GM19463 (cell line): ENCODE results near the gene SEMA5B.
A peak's percentile ranks its signal among the peaks of the same experiment; 100 is the strongest.

Experiments used
- ATAC-seq: cut with Tn5 transposase; IDR thresholded peaks from one replicate; pipeline ENCODE4 v1.9.1; 2021; ENCODE audit warnings: mild to moderate bottlenecking, moderate library complexity; ENCODE audit not compliant: unreplicated experiment

The SEMA5B gene

DNA sequence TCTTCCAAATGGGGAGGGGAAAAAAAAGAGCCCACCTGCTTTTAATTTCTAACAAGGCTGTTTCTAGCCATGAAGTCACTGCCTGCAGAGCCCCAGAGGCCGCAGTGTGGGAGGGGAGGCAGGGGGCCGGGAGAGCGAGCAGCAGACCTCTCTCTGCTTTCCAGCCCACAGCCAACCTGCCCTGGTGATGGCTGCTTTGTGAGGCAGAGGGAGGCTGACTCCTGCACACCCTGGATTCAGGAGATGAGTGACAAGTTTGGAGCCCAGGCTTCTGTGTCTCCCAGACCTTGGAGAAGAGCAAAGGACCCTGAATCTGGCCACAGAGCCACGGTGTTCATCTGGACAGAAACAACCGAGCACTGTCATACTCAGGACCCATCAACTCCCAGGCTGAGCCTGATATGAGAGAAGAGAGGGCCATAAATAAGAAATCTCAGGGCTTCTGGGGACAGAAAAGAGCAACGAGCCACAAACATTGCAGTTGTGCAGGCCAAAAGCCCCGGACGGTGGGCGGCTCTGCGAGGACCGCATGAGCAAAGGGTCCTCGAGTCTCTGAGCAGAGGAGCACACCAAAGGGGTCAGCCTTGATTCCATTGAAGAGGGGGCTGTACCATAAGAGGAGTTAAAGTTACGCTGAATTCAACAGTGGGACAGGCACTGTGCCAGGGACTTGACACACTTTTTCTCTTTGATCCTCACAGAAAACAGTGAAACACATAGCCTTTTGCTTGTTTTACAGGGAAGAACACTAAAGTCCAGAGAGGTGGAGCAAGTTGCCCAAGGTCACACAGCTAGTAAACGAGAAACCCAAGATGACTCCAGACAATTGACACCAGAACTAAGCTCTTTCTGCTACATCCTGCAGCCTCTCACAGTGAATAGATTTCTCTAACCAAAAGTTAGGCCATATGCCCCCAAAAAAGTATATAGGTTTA, 97.2 kb downstream of the SEMA5B start:
- ATAC-seq = no peak

DNA sequence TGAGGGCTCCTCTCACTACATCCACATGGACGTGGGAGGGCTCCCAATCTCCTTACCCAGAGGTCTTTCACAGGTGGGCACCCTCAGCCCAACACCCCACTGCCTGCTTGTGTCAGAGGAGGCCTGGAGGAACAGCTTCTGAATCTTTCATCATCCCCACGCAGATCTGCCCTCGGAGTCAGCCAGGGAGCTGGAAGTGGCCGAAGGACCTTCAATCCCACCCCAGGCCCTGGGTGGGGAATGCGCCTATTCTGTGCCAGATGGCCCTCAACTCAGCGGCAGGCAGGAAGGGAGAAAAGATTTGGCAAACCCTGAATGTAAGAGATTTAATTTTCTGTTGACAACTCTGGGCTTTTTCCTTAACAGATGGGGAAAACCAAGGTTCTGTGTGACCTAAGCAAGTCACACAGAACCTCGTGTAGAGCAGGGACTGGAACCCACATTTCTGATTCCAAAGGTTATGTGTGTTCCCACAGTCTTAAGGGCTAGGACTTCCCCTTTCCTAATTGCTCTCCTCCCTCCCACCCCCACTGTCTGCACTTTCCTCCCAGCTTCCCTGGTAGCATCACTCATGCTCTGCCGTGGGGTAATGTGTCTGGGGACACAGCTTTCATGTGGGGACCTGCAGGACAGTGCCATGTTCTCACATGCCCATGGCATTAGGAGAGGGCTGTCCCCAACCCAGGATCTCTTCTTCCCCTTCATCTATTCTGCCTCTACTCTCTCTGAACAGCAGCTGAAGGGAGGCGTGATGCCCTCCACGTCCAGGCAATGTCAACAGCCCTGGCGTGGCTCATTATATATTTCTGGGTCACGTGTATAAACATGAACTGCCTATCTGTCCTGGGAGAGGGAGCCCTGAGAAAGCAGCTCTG, 98.1 kb downstream of the SEMA5B start:
- no peak for ATAC-seq

DNA sequence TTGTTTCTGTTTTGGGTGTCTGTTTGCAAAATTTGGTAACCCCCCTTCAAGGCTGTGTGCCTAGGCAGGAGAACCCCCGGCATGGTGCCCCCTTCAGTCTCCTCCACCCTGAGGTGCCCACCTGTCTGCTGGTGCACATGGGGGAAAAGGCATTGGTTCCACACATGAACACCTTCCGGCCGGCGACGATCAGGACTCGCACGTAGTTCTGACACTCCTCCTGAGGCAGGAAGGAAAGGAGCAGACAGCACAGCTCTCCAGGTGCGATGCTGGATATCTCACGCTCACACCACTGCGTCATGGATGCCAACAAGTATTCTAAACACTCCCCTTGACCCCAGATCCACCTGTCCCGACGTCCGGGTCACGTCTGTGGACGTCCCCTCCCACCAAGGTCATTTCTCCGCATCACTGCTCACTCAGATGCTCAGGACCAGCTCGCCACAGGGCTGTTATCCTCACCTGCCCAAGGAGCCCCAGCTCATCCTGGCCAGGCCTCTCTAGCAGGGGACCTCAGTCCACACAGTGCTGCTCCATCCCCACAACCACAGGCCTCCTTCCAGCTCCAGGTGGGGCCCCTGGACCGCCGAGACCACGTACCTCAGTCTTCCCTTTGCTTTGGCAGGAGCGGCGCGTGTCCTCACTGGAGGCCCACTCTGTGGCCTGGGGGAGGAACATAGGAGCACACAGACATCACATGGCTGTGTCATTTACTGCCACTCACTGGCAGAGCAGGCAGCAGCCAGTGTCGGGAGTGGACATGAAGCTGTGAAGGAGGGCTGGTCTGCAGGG, 99.0 kb downstream of the SEMA5B start:
- ATAC-seq = no peak

DNA sequence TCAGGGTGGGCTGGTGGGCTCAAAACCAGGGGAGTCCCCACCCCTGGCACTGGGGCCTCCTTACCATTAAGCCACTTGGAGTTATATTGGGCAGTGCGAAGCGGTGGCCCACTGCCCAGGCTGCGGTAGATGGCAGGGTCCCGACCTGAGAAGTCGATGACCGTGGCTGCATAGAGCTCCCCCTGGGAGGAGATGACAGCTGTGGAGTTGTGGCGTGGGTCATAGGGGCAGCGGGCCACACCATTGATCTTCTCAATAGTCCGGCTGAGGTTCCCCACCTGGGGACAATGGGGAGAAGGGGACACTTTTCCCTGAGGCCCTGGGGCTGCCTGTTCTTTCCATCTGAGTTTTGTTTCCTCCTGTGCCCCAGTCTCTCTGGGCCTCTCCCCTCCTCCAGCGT, 99.8 kb downstream of the SEMA5B start:
- no peak for ATAC-seq

DNA sequence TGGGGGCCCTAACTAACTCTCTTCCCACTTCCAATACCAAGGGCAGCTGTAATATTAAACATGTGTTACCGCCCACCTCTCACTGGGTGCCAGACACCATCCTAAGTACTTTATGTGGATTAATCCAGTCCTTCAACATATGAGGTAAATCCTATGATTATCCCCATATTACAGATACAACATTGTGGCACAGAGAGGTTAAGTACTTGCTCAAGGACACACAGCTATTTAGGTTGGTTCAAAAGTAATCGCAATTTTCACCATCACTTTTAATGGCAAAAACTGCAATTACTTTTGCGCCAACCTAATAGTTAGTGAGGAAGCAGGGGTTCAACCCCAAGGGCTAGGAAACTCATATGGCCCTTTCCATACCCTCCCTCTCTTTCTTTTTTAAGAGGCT, 100.8 kb downstream of the SEMA5B start:
- ATAC-seq = no peak

DNA sequence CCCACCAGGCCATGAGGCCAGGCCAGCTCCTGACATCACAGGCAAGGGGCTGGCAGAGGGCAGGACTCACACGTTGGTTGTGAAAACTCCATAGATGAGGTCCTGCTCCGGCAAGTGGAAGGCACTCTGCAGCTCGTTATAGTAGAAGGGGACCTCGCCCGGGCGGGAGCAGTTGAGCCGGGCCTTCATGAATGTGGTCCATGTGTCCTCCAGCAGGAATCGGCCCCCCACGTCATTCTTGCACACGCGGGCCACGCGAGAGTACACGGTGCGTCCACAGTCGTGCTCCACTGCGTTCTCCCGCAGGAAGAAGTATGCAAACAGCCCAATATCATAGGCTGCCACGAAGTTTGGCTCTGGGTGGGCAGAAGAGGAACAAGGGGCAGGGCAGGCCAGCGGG, 101.2 kb downstream of the SEMA5B start:
- no peak for ATAC-seq

DNA sequence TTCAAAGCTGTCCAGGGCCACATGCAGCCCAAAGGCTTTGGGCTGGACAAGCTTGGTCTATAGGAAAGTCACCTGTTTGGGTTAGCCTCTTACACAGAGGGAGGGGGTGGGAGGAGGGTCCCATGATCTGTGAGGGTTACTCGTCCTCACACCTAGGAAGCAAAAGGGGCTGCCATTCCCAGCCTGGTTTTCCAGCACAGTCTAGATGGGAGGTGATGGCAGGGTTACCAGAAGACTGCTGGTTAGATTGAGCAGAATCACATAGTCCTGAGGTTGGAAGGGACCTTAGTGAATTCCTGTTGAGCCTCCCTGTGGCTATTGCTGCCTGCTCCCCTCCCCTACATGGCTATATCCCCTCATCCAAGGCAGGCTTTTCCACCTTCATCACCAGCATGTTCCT, 101.8 kb downstream of the SEMA5B start:
- no peak for ATAC-seq

DNA sequence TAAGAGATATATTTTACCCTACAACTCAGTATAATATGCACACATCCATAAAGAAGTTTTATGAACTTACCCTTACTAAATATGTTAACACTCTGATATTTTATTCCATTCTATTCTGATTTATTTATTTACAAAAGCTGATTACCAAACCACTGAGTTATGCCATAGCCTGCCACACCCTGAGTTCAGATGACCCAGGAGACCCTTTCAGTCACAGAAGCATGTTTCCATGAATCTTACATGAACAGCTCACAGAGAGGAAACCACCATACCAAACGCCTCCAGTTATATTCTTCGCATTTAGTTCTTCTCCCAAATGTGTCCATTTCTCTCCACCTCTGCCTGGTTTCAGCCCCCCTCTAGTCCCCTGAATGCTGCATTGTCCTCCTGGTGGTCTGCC, 103.5 kb downstream of the SEMA5B start:
- no peak for ATAC-seq

DNA sequence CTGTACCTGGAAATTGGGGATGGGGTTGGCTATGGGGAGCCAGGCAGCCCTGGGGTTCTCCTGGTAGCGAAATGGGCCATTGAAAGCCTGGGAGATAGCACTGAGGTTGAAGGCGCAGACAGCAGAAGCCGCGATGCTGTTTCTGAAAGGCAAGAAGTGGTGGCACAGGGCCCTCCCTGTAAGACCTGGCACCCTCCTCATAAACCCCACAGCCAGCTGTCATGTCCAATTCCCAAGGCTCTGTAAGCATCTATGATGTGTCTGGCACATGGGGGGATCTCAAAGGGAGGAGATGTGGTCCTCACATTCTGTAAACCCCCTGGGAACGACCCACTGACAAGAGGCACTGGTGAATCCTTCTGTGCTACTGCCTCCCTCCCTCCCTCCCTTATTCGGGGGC, 104.0 kb downstream of the SEMA5B start:
- ATAC-seq = no peak

DNA sequence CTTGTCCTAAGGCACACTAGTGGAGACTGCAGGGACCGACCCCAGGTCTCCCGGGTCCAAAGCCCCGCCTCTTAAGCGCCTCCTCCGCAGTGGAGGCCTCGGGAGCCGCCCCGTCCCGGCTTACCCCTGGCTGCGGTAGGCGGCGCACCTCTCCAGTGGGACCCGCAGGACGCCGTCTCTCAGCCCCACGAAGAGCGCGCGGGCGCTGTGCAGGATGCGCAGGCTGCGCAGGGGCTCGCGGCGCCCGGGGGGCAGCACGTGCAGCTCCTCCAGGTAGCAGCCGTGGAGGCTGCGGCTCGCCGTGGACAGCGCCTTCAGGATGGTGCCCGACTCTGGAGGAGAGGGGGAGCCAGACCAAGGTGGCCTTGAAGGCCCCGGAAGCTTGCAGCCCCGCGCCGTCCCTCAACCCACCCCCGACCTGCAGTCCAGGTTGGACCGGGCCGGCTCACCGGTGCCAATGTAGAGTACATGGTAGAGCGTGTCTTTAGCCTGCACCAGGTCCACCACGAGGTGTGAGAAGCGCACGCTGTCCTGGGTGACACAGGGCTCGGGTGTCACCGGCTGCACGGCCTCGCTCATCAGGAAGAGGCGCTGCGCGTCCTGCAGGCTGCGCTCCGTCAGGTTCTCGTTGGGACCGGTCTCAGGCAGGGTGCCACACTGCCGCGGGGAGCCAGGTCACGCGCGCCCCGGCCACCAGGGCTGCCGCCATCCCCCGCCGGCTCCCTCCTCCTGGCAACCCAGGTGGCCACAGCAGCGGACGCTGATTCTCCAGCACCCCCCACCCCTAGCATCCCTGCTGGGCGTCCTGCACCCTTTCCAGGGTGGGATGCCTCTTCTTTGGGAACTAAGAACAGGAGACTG, 105.5 kb downstream of the SEMA5B start:
- ATAC-seq = peak; percentile 56

DNA sequence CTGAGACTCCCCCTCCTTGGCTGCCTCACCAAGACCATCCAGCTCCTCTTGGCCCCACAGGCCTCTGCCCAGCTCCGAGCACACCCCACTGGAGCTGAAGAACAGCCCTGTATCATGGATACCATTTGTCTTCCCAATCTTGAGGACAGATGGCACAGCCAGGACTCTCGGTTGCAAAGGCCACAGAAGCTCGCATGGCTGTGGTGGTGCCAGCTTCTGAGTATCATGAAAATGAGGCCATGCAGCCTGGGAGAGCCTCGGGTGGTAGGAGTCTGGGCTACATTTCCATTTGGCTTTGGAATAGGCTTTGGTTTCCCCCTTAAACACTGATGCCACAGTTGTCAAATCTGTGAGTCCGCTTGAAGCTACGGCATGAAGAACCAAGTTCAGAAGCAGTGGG, 106.6 kb downstream of the SEMA5B start:
- no peak for ATAC-seq

DNA sequence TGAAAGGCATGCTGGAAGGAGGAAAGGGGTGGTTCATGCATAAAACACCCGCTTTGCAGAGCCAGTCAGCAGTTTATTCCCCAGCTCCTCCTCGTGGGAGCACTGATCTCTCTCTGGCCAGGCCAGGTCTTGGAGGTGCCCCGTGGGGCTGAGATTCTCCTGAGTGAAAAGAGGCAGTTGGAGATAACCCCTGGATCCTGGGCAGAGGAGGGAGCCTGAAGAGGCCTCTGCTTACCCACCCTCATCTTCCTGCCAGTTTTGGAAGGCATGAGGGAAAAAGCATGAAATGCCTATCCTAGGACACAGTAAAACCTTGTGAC, 108.3 kb downstream of the SEMA5B start:
- ATAC-seq = no peak

DNA sequence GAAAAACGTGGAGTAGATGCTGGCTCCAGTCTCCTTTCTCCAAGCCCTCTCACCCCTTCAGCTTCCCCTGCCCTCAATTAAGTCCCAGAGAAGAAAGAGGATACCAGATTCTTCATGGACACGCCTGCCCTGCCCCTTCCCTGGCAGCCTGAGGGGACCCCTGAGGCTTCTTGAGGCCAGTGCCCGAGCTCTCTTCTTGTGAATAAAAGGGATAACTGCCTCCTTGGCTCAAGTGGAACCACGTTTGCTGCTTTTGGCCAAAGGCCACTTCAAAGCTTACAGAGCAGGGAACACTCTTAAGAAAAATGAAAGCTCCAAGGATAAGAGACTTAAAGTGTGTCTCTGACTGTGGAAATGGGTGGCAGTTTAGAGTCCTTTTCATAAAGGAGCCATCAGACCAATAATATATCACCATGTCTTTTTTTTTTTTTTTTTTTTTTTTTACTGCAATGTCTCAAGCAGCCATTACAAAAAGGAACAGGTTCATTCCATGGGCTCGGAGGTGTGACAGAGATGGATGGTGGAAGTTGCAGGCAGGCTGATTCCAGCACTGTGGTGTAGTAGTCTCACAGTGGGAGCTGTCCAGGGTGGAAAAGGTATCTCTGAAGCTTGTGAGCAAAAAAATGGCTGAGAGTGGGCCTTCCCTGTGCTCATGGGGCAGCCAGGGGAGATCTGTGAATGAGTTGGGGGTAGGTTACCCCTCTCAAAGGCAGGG, 108.8 kb downstream of the SEMA5B start:
- no peak for ATAC-seq

DNA sequence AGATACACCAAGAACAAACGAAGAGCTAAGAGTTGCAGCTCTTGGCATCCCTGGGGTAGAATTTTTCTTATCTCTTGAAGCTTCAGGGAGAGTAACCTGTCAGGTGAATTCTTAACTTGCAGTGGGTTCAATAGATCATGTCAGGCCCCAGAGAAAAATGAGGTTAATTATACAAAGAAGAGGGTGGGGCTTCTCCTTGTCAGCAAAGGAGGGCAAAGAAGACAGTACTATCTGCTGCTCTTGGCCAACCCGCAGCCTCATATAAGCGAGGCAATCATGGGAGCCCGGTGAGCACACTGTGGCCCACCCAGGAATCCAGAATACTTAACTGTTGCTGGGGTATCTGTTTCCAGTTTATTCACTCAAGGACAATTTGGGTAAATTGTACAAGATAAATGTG, 110.2 kb downstream of the SEMA5B start:
- ATAC-seq = no peak

DNA sequence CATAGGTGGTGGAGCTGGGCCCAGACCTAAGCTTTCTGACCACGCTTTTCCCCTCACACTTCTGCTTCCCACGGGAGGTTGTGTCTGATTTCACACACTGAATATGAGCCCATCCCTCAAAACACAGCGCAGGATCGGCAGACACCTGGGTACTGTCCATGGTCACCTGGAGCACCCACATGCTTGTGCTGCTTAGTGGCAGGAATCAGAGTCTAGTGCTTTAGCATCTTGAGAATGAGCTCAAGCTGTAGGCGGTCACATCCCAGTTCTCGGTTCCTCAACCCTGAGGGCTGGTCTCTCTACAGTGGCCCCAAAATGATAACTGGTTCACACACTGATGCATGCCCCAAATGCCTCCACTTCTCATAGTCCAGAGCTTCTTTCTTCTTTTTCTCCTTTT, 111.0 kb downstream of the SEMA5B start:
- peak; percentile 77 for ATAC-seq

DNA sequence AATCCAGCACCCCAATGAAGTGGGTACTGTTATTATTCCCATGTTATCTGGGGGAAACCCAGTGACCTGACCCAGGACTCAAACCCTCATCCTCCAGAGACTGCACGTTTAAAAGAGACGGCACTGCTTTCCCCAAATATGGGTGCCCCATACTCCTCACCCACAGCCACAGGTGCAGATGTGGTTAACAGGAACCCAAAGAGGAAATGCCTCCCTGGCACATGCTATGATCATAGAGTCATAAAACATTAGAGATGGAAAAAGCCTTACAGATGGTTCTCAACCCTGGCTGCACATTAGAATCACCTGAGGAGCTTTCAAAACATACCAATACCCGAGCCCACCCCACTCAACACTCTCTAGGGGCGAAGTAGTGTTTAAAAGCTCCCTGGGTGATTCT, 111.5 kb downstream of the SEMA5B start:
- ATAC-seq = no peak

DNA sequence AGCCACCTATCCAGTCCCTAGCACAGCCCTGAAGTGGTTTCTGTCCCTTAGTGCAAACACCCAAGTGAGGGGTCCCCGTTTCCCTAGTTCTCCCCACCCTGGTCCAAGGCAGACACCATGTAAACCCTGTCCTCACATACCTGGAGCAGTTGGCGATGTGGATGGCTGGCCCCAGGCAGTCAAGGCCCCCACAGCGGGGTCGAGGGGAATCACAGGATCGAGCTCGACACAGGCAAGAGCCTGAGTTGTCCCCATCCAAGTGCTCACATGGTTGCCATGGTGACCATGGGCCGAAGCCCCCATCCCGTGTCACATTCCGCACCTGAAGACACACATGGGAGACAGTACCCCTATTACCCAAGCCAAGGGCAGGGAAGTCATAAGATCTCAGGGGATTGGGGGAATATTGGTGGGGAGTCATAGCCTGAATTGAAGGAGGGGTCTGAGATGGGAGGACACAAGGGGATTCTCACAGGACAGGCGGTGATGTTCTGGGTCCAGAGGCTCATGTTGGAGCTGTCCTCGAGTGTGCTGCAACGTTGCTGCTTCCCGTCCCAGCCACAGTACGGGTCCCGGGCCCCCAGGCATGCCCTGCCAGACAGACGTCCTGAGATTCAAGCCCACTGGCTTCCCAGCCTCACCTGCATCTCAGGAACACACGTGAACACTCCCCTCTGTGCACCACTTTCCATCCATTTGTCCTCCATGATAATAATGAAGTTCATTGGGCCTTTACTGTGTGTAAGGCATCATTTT, 112.1 kb downstream of the SEMA5B start:
- no peak for ATAC-seq

DNA sequence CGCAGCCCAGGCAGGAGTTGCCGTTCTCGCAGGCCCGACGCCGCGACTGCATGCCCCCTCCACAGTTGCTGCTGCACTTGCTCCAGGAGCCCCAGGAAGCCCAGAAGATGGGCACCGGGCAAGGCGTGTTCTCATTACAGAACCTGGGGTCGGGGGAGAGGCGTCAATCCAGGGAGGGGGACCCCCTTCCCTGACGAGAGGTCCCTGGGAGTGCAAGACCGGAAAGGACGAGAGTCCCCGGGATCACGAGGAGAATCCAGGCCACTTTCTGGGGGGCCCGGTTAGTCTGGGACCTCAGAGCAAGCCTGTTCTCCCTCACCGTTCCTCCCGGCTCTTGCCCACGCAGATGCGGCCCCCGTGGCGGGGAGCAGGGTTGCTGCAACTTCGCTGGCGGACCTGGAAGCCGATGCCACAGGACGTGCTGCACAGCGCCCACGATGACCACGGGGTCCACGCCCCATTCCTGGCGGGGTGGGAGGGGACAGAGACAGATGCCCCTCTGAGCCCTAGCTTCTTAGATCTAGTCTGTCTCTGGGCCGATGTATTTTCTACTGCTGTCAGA, 113.9 kb downstream of the SEMA5B start:
- no peak for ATAC-seq
